Loucy (cell line): ENCODE measurements around the gene ARHGEF16.

Experiments
- EZH2phosphoT487 ChIP-seq: fragments of 200-600 bp; IDR thresholded peaks from 2 replicates; pipeline ENCODE4 v1.6.1; 2018; ENCODE audit warnings: antibody characterized with exemption, mild to moderate bottlenecking, moderate library complexity, borderline replicate concordance
- TF ChIP-seq, protein P1 (sequence below): fragments of 200-600 bp; sonication (generic); conservative IDR thresholded peaks from 2 replicates; pipeline ENCODE4 v1.5.1; 2014; ENCODE audit warnings: mild to moderate bottlenecking, antibody characterized with exemption, low read length

DNA sequence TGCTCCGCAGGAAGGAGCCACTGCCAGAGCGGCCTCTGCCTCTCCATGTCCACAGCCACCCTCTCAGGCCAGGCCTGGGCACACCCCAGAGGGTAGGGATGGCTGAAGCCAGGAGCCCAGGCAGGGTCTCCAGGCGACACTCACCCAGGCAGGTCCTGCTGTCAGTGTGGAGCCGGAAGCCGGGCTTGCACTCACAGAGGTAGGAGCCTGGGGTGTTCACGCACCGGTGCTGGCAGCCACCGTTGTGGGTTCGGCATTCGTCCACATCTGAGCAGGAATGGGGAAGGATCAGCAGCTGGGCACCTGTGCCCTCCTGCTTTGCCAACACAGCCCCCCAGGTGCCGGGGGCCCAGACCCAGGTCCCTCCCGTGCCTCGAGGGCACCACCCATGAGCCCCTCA lies 69.5 kb downstream of the ARHGEF16 start:
- TF ChIP-seq, protein P1, sequence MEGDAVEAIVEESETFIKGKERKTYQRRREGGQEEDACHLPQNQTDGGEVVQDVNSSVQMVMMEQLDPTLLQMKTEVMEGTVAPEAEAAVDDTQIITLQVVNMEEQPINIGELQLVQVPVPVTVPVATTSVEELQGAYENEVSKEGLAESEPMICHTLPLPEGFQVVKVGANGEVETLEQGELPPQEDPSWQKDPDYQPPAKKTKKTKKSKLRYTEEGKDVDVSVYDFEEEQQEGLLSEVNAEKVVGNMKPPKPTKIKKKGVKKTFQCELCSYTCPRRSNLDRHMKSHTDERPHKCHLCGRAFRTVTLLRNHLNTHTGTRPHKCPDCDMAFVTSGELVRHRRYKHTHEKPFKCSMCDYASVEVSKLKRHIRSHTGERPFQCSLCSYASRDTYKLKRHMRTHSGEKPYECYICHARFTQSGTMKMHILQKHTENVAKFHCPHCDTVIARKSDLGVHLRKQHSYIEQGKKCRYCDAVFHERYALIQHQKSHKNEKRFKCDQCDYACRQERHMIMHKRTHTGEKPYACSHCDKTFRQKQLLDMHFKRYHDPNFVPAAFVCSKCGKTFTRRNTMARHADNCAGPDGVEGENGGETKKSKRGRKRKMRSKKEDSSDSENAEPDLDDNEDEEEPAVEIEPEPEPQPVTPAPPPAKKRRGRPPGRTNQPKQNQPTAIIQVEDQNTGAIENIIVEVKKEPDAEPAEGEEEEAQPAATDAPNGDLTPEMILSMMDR = no peak
- TF ChIP-seq EZH2phosphoT487 = no peak
